Nucleus accumbens (tissue), 56 donors: ENCODE results near the gene USP32.
"Not testable (repeated sequence)": the region's sequence is repeated elsewhere in the genome, so short reads cannot be mapped to it uniquely, and the experiment has no call there.

Source experiments
- DNase-seq, 56 donors: peaks; one replicate each; lab custom pipeline; 2025; lab: John Stamatoyannopoulos, UW

The USP32 gene

GRCh38 chr17:60252459-60252858 lies 139.5 kb downstream of the USP32 start:
- DNase-seq: no peak

- peak in 1 of 56 donors; percentile 13 for DNase-seq
These were observed 142.6 kb downstream of the USP32 start for GRCh38 chr17:60249290-60249826.

GRCh38 chr17:60248618-60249289 lies 143.2 kb downstream of the USP32 start:
- no peak for DNase-seq

- DNase-seq: no peak
These were observed 144.0 kb downstream of the USP32 start for GRCh38 chr17:60247836-60248461.

- DNase-seq: no peak
These were observed 147.3 kb downstream of the USP32 start for GRCh38 chr17:60244656-60245055.

- no peak for DNase-seq
These were observed 151.6 kb downstream of the USP32 start for GRCh38 chr17:60240290-60240689.

- peak in 1 of 56 donors; percentile 3 for DNase-seq
These were observed 160.2 kb downstream of the USP32 start for GRCh38 chr17:60231691-60232090.

GRCh38 chr17:60231234-60231633 lies 160.7 kb downstream of the USP32 start:
- DNase-seq: peak in 11 of 56 donors; percentile 5 to 30 (median 10)

GRCh38 chr17:60230358-60230757 lies 161.6 kb downstream of the USP32 start:
- DNase-seq: no peak

- DNase-seq: no peak
These were observed 162.6 kb downstream of the USP32 start for GRCh38 chr17:60229188-60229802.

- DNase-seq: not testable (repeated sequence)
These were observed 164.7 kb downstream of the USP32 start for GRCh38 chr17:60227276-60227675.

GRCh38 chr17:60224064-60224463 lies 167.9 kb downstream of the USP32 start:
- no peak for DNase-seq

GRCh38 chr17:60223456-60223855 lies 168.5 kb downstream of the USP32 start:
- no peak for DNase-seq

GRCh38 chr17:60218774-60219173 lies 173.2 kb downstream of the USP32 start:
- DNase-seq: not testable (repeated sequence)

- DNase-seq: not testable (repeated sequence)
These were observed 176.0 kb downstream of the USP32 start for GRCh38 chr17:60215895-60216294.

- not testable (repeated sequence) for DNase-seq
These were observed 180.7 kb downstream of the USP32 start for GRCh38 chr17:60211282-60211681.

- not testable (repeated sequence) for DNase-seq
These were observed 183.6 kb downstream of the USP32 start for GRCh38 chr17:60208302-60208701.

GRCh38 chr17:60205782-60206181 lies 186.2 kb downstream of the USP32 start:
- DNase-seq: not testable (repeated sequence)

- DNase-seq: not testable (repeated sequence)
These were observed 193.3 kb downstream of the USP32 start for GRCh38 chr17:60198630-60199029.

GRCh38 chr17:60194141-60194540 lies 197.8 kb downstream of the USP32 start:
- not testable (repeated sequence) for DNase-seq

GRCh38 chr17:60193482-60193881 lies 198.5 kb downstream of the USP32 start:
- DNase-seq: no peak
